Skin epidermis (tissue), 12 donors: ENCODE results near the gene ATAD2B.
A peak's percentile ranks its signal among the peaks of the same experiment; 100 is the strongest.
"Not testable (repeated sequence)": the region's sequence is repeated elsewhere in the genome, so short reads cannot be mapped to it uniquely, and the experiment has no call there.

ENCODE experiments used
- H3K27ac ChIP-seq, 21 experiments: fragments of 200-600 bp; sonication (generic) in 11 of 21; one replicate each; pipeline ENCODE4 v1.5.0; 2020; ENCODE audit warnings: mild to moderate bottlenecking in 3 of 21, inconsistent platforms in 2 of 21, moderate library complexity in 2 of 21
- H3K4me3 ChIP-seq, 7 experiments: fragments of 200-600 bp; sonication (generic) in 2 of 7; one replicate each; pipeline ENCODE4 v1.5.0; 2020; ENCODE audit warnings: inconsistent platforms in 2 of 7, mild to moderate bottlenecking in 2 of 7, moderate library complexity in 1 of 7

Gene ATAD2B

DNA sequence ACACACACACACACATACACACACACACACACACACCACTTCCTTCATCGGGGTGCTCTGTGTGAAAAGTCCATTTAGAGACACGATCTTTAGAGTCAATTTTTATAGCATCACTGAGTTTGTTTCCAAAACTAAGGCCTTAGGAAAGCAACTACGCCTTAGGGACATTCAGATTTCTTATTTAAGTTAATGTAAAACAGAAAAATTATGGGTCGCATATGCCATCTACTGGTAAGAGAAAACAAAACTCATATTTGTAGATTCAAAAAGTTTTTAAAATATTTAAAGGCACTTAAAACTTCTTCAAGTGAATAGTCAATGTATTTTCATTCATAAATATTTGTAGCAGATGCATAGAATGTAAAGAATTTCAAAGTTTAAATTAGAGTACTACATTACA, 166.2 kb downstream of the ATAD2B start:
- no peak overlapping the region for H3K27ac ChIP-seq
- no peak overlapping the region for H3K4me3 ChIP-seq

DNA sequence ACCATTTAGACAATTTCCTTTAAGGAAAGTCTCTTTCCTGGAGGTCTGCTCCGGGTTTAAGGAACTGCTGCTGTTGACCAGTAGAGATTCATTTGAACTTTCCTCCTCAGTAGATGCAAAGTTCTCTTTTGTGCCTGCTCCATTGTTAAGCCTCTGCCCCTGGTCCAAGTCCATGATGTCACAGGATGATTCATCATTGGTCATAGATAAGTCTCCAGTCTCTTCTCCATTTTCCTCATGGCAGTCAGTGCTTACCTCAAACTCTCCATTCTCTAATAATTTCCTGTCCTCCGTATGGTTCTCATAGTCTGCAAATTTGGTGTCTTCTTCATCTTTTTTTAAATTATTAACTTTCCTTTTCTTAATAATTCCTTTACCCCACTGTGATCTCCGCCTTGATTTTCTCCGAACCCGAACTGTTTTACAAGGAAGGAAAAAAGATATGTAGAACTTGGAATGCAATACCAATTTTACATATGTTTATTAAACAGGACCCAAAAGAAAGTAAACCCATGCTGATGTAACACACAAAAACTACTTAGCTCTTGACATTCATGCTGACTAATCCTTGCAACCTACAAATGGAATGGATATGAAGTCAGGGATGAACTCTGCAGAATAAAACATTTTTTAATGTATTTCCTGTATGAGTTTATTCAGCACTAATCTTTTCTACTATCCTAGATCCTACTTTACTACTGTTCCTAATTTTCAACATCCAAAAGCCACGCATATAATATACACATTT, 169.1 kb downstream of the ATAD2B start:
- peak overlapping the region in 1 of 21 experiments; percentile 9 for H3K27ac ChIP-seq
- no peak overlapping the region for H3K4me3 ChIP-seq

DNA sequence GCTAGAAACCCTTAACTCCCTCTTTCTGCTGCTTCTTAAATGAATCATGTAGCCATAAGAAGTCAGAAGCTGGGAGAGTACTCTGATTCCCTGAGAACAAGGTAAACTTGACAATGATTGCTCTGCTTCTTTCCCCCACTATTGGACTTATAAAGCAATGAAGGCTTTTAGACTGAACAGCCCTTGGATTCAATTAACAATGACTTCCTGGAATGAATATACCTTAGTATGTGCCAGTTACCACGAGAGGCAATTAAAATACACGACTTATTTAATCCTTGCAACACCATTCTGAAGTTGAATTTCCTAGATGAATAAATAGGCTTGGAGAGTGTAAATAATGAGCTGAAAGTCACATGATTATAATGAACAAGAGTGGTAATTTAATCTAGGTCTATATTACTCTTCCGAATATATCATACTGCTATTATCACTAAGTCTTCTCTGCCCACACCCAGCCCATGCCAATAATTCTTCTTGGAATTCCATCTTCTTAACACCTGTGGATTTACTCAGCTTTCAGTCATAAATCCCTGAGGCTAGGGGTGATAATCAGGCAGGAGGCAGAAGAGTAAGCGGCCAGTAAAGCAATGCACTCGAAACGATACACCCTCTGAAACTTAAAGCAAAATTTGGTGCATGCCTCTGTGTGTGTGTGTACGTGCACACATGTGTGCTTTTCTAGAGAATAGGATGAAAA, 170.2 kb downstream of the ATAD2B start:
- H3K27ac ChIP-seq = no peak overlapping the region

DNA sequence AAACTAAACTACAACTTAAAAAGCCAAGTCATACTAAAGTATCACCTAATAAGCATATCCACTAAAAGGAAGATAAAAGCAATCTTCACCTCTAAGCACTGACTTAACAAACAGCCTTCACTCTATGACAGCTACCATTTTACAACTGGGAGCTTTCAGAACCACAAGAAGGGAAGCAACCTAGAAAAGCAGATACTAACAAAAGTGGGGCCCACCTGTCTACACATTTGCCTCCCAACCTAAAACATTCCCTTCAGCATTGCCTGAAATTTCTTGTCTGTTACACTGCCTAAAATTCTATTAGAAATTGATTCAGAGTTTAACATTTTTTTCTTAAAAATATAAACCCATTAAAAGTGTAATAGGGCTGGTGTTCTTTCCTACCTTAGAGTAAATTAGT, 172.0 kb downstream of the ATAD2B start:
- Histone ChIP-seq H3K27ac (no peak overlapping the region), H3K4me3 (no peak overlapping the region)

More for the DNA sequence above, 170.2 kb downstream of the ATAD2B start:
- H3K4me3 ChIP-seq = no peak overlapping the region

DNA sequence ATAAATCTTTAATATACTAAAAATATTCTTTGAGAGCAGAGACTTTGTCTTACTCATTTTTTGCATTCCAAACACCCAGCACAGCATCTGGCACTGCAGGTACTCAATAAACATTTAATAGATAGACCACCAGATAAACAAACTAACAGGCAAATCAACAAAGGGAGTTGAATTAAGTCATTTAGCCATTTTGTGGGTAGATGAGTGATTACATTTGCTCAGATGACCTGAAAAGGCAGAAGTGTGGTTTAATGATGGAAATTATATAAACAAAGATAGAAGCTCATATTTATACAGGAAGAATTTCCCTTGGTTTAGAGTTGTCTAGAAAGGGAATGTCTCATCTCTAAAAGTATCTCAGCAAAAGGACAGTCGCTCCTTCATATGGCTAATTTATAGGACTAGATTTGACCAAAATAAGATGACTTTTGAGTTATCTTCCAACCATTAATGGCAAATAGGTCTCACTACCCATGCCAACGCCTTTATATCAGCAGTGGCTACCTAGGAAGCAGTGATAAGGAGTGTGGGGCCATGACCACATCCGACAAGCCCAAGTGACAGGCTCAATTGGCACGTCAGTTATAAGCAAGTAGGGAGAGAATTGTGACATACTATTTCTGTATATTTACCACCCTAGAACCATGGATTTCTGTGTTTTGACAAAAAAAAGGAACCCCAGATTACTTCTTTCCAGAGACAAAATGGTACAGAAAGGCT, 173.5 kb downstream of the ATAD2B start:
- no peak overlapping the region for H3K27ac ChIP-seq
- H3K4me3 ChIP-seq = no peak overlapping the region

DNA sequence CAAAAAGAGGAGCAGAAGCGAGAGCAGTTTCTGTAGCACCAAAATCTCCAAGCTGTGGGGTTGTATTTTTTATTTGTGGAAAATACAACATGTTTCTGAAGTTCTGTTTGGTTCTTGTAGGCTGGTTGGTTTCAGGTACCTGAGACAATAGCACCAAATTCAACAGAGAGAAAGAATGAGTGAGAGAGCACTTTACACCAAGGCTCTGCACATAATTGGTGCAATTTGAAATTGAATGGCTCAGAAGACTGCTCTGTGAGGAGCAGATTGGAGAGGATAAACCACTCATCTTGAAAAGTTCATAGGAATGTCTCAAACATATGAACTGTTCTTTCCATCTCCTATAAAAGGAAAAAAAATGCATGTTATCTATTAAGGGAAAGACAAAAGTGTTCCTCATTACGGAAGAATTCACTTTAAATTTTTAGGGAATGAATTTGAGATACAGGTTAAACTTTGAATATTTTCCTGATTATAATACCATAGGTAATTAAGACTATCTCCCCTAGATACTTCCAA, 175.1 kb downstream of the ATAD2B start:
- Histone ChIP-seq H3K4me3 (no peak overlapping the region), H3K27ac (no peak overlapping the region)

DNA sequence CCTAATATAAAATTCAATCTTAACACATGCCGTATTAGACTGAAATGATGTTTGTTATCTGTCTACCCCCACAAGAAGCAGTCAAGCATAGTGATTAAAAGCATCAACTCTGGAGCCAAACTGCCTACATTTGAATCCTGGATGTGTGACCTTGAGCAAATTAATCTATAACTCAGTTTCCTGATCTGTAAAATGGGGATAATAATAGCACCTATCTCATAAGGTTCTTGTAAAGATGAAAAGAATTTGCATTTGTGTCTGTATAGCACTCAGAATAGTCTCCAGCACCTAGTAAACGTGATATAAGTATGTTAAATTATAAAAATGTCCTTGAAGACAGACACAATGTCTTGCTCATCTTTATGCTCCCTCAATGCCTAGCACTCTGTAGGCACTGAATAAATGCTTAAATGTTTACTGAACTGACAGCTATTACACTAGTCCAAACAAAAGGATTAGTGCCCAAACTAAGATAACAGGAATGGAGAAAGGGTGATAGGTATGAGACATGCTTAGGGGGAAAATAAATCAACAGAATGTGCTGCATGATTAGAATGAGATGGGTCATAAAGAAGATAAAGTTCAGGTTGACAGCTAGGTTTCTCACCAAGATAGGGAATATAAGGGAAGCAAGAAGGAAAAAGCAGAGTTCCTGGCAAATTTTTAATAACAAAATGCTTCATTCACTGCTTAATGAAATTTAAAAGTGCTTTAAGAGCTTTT, 180.6 kb downstream of the ATAD2B start:
- no peak overlapping the region for H3K27ac ChIP-seq
- no peak overlapping the region for H3K4me3 ChIP-seq

DNA sequence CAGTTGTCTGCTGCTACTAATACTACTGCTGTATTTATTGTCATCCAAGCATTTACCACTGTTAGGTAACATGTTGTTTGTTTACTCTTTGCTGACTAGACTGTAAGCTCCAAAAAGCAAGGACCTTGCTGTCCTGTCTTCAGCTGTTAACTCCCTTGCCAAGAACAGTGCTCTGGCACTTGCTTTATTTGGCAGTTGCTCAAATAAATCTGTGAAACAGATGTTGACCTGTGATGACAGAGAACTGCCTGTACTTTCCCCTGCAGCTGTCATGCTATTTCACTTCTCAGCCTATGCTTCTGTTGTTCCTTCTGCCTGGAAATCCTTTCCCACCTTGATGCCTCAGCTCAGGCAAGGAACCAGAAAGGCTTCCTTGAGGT, 181.2 kb downstream of the ATAD2B start:
- Histone ChIP-seq H3K27ac (no peak overlapping the region), H3K4me3 (no peak overlapping the region)

DNA sequence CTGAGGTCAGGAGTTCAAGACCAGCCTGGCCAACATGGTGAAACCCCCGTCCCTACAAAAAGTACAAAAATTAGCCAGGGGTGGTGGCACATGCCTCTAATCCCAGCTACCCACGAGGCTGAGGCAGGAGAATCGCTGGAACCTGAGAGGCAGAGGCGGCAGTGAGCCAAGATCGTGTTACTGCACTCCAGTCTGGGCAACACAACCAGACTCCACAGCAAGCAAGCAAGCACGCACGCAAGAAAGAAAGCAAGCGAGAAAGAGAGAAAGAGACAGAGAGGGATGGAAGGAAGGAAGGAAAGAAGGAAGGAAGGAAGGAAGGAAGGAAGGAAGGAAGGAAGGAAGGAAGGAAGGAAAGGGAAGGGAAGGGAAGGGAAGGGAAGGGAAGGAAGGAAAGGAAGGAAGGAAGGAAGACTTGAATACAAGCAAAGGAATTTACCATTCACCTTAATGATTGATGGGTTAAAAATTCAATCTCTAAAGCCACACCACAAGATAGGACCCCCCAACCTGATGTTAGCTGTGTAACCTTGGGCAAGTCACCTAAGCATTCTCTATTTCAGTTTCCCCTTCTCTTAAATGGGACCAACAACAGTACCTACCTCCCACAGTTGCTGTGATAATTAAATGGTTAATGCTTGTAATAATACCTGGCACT, 181.7 kb downstream of the ATAD2B start:
- Histone ChIP-seq H3K4me3 (no peak overlapping the region), H3K27ac (no peak overlapping the region)

DNA sequence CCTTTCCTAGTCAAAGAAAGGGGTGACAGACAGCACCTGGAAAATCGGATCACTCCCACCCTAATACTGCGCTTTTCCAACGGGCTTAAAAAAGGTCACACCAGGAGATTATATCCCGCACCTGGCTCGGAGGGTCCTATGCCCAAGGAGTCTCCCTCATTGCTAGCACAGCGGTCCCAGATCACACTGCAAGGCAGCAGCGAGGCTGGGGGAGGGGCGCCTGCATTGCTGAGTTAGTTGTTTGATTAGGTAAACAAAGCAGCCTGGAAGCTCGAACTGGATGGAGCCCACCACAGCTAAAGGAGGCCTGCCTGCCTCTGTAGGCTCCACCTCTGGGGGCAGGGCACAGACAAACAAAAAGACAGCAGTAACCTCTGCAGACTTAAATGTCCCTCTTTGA, 190.1 kb downstream of the ATAD2B start:
- not testable (repeated sequence) for H3K4me3 ChIP-seq, H3K27ac ChIP-seq

DNA sequence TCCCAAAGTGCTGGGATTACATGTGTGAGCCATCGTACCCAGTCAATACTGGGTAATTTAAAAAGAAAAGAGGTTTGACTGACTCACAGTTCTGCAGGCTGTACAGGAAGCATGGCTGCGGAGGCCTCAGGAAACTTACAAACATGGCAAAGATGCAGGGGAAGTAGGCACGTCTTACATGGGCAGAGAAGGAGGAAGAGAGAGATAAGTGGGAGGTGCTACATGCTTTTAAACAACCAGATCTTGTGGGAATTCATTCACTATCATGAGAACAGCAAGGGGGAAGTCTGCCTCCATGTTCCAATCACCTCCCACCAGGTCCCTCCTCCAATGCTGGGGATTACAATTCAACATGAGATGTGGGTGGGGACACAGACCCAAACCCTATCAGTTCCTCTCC, 192.5 kb downstream of the ATAD2B start:
- no peak overlapping the region for H3K4me3 ChIP-seq
- no peak overlapping the region for H3K27ac ChIP-seq

DNA sequence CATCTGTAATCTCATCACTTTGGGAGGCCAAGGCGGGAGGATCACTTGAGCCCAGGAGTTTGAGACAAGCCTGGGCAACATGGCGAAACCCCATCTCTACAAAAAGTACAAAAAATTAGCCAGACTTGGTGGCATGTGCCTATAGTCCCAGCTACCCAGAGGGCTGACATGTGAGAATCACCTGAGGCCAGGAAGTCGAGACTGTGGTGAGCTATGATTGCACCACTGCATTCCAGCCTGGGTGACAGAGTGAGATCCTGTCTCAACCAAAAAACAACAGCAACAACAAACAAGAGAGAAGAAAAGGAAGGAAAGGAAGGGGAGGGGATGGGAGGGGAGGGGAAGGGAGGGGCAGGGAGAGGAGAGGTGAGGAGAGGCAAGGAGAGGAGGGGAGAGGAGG, 203.9 kb downstream of the ATAD2B start:
- H3K4me3 ChIP-seq, H3K27ac ChIP-seq: not testable (repeated sequence)

DNA sequence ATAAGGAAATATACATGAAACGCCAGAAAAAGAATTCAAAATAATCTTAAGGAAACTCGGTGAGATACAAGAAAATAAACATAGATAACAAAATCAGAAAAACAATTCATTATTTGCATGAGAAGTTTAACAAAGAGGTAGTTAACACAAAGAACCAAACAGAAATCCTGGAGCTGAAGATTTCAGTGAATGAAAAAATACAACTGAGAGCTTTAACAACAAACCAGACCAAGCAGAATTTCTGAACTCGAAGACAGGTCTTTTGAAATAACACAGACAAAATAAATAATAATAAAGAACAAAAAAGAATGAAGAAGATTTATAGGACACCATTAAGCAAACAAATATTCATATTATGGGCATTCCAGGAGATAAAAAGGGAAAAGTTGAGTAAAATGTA, 204.7 kb downstream of the ATAD2B start:
- Histone ChIP-seq H3K4me3 (no peak overlapping the region), H3K27ac (no peak overlapping the region)

DNA sequence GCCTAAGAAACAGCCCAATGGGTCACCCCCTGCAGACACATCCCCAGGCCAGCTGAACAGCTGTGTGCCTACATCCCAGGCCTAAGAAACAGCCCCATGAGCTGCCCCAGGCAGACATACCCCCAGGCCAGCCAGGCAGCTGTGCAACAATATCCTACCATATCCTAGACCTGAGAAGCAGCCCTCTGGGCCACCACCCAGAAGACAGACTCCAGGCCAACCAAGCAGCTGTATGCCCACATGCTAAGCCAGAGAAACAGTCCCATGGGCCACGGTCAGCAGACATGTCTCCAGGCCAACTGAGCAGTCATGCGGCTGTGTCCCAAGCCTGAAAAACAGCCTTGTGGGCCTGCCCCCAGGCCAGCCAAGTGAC, 205.5 kb downstream of the ATAD2B start:
- no peak overlapping the region for H3K4me3 ChIP-seq
- H3K27ac ChIP-seq = no peak overlapping the region

DNA sequence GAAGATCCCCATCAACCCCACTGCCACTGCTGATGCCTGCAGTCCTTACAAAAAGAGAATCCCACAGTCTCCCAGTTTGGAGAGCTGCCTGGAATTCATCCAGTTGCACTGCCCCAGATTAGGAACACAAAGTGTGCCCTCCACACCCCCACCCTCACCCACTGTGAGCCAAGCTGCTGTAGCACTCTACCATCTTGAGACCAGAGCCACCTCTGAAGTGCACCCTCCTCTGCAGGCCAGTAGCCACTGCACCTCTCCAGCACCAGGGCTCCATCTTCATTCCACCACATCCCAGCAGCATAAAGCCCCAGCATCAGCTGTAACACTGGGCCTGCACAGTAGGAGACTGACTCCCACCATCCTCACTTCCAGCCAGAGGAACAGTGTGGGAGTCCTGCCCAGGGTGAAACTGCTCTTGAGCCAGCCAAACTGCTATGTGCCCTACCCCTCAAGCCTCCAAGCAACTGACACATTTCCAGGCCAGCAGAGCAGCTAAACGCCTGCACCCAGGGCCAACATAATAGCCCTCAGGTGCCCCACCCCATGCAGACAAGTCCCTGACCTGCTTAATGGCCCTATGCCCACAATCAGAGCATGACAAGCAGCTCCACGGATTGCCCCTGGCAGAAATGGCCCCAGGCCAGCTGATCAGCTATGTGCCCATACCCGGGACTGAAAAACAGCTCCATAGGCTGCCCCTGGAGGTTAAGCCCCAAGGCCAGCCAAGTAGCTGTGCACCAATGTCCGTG, 206.0 kb downstream of the ATAD2B start:
- Histone ChIP-seq H3K4me3 (no peak overlapping the region), H3K27ac (no peak overlapping the region)

DNA sequence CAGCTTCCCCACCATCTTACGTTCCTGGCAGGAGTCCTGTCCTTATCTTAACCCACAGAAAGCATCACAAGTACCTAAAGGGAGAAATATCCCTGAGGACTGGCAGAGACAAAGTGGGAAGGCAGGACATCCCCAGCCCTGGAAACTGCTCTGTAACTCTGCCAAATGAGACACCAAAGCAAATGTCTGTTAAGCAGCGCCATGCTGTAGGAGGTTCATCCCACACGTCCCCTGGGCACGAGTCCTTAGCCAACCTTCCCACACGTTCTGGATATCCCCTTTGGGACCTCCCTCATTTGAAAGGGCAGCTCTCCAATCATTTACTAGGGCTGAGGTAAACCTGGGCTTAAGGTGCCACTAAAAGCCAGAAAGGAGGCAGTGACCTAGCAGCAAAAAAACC, 207.2 kb downstream of the ATAD2B start:
- Histone ChIP-seq H3K4me3 (no peak overlapping the region), H3K27ac (no peak overlapping the region)

DNA sequence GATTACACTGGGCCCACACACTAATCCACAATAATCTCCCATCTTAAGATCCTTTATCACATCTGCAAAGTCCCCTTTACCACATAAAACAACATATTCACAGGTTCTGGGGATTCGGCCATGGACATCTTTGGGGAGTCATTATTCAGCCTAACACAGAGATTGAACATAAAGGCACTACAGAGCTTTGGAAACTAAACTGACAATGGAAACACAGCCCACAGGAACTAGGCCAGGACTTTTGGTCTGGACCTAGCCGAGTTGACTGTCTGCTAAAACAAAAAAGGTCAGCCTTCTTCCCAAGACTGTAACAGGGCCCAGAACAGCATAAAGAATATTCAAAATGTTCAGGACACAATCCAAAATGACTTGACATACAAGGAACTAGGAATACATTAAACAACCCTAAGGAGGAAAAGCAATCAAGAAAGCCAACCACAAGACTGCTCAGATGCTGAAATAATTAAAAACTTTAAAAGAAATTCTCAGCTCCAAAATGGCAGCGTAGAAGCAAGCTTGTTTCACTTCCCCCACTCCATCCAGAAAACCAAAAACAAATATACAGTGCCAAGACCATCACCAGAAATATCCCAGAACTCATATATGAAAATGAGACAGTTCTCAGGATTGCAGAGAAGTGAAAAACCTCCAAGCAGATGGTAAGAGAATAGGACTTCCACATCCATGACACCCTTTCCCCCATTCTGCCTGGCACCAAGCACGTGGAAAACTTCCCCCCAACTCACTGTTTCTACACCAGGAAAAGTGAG, 207.8 kb downstream of the ATAD2B start:
- Histone ChIP-seq H3K27ac (no peak overlapping the region), H3K4me3 (no peak overlapping the region)

DNA sequence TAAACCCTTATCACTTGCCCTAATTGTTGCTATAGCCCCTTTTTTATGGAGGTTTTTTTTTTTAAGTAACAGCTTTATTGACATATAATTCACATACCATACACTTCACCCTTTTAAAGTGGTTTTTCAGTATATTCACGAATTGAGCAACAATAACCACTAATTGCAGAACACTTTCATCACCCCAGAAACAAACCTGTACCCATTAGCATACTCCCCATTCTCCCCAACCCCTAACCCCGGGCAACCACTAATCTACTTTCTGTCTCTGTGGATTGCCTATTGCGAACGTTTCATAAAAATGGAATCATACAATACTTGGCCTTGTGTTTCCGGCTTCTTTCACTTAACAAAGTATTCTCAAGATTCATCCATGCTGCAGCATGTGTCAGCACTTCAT, 213.6 kb downstream of the ATAD2B start:
- Histone ChIP-seq H3K27ac (no peak overlapping the region), H3K4me3 (no peak overlapping the region)
